Kidney (tissue), 14 donors: ENCODE data around the gene TEX29. TPM values are rescaled to one million over a fixed set of nuclear protein-coding genes. Genes with fewer than 3 reads are reported as not detected.

Experiments used
- DNase-seq, 5 donors: peaks; one replicate each; pipeline ENCODE4 v3.0.0-alpha.2; 2013 to 2020
- FAIRE-seq: peaks from 2 replicates; lab custom pipeline; 2012; peaks lifted over from hg19 to GRCh38; lab: Jason Lieb, UNC
- H3K27ac ChIP-seq, 2 donors: one replicate each; pipeline ENCODE4 v1.7.0; 2013; ENCODE audit warnings: low read depth in 2 of 2, low read length in 2 of 2, inconsistent platforms in 1 of 2
- H3K27me3 ChIP-seq: one replicate; pipeline ENCODE4 v1.7.1; 2013; ENCODE audit warnings: low read length, inconsistent platforms; ENCODE audit not compliant: control insufficient read depth, insufficient read depth
- H3K36me3 ChIP-seq, 3 donors: one replicate each; pipeline versions ENCODE4 v1.7.0 to v1.7.1; 2013; ENCODE audit warnings: low read length in 3 of 3, control low read depth in 1 of 3, inconsistent platforms in 1 of 3; ENCODE audit not compliant: insufficient read depth in 3 of 3, control insufficient read depth in 2 of 3
- H3K4me1 ChIP-seq, 3 donors: one replicate each; pipeline versions ENCODE4 v1.7.0 to v1.7.1; 2013; ENCODE audit warnings: low read length in 3 of 3, inconsistent platforms in 1 of 3, low read depth in 1 of 3; ENCODE audit not compliant: control insufficient read depth in 2 of 3, insufficient read depth in 2 of 3
- H3K4me3 ChIP-seq, 3 donors: one replicate each; pipeline versions ENCODE4 v1.7.0 to v1.8.1; 2013; ENCODE audit warnings: low read length in 3 of 3, control low read depth in 1 of 3, inconsistent platforms in 1 of 3
- H3K9ac ChIP-seq, 3 donors: one replicate each; pipeline versions ENCODE4 v1.7.0 to v1.7.1; 2013; ENCODE audit warnings: low read length in 3 of 3, control low read depth in 1 of 3, inconsistent platforms in 1 of 3
- H3K9me3 ChIP-seq, 3 donors: one replicate each; pipeline versions ENCODE4 v1.7.0 to v1.7.1; 2013; ENCODE audit warnings: low read length in 3 of 3, control low read depth in 1 of 3, inconsistent platforms in 1 of 3; ENCODE audit not compliant: control insufficient read depth in 2 of 3, insufficient read depth in 1 of 3
- intact Hi-C: fragments of 100-400 bp; cut with DNase I; formaldehyde crosslinking; loops from one replicate; pipeline ENCODE4 v1.11.1; 2022
- polyA plus RNA-seq: library from polyadenylated mRNA; stranded (reverse); fragments of 350-450 nt; fragmentation: Illumina TruSeq; extraction: RNeasy Lipid Tissue Mini Kit (QIAGEN cat#74804); gene quantifications from one replicate; pipeline ENCODE4 v1.2.3, GENCODE V29; 2014; ENCODE audit warnings: low read depth, low replicate concordance; ENCODE audit not compliant: insufficient read depth
- total RNA-seq: library from RNA; stranded (reverse); fragmentation: NEBNext Ultra II Directional; extraction: Animal tissue kit (Norgen Biotek cat#: 25700); gene quantifications from one replicate; pipeline ENCODE4 v1.2.1, GENCODE V29; 2021
- TF ChIP-seq, protein P1 (sequence below): IDR thresholded peaks from 3 replicates; pipeline ENCODE4 v1.5.1; 2012; ENCODE audit warnings: mild to moderate bottlenecking, moderate library complexity, borderline replicate concordance; ENCODE audit not compliant: insufficient read depth; ENCODE audit errors: extremely low read depth
- donor health status: control.
- donor health status: control.
- donor health status: control.
- donor health status: control.
- donor health status: control.
- donor health status: DM: yes; HTN: yes; CAD: no.
- donor health status: Normal renal cell carcinoma (clear cell type).

TEX29 gene
- total and polyA plus RNA-seq, 2 donors from 2014 or later, result not detected

DNA sequence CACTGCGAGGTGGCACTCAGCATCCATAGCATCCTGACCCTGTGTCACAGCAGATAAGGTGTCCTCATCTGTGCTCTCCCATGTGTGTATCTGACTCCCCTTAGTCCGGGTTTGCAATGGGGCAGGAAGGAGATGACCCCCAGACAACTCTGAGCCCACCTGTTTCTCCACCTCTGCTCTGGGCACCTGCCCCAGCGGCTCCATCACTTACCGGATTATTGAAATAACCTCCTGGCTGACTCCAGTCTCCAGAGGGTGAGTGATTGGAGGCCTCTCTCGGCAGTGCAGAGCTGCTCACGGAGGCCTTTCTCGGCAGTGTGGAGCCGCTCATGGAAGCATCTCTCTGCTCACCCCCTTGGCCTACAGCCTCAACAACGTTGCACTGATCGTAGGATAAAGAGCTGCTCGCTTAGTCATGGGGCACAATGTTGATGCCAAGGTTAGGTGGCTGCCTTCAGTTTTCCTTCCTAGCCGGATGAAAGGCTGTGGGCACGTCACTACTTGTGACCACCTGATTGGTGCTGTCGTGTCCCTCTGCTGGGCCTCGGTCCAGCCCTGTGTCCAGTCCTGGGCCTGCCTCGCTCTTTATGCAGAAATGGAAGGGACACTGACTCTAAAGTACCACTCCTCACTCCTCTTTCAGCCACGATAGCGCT, 67.6 kb downstream of the TEX29 start:
- TF ChIP-seq, protein P1, sequence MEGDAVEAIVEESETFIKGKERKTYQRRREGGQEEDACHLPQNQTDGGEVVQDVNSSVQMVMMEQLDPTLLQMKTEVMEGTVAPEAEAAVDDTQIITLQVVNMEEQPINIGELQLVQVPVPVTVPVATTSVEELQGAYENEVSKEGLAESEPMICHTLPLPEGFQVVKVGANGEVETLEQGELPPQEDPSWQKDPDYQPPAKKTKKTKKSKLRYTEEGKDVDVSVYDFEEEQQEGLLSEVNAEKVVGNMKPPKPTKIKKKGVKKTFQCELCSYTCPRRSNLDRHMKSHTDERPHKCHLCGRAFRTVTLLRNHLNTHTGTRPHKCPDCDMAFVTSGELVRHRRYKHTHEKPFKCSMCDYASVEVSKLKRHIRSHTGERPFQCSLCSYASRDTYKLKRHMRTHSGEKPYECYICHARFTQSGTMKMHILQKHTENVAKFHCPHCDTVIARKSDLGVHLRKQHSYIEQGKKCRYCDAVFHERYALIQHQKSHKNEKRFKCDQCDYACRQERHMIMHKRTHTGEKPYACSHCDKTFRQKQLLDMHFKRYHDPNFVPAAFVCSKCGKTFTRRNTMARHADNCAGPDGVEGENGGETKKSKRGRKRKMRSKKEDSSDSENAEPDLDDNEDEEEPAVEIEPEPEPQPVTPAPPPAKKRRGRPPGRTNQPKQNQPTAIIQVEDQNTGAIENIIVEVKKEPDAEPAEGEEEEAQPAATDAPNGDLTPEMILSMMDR, result no peak
- Histone ChIP-seq H3K27ac (no peak overlapping the region), H3K27me3 (no peaks in the 10 kb centered on the region), H3K9me3 (no peaks in the 10 kb centered on the region), H3K36me3 (no peaks in the 10 kb centered on the region), H3K4me1 (no peaks in the 10 kb centered on the region), H3K4me3 (no peak overlapping the region), H3K9ac (no peak overlapping the region)
- FAIRE-seq, result no peak
- no peak for DNase-seq
- intact Hi-C loops, result no loop called here

DNA sequence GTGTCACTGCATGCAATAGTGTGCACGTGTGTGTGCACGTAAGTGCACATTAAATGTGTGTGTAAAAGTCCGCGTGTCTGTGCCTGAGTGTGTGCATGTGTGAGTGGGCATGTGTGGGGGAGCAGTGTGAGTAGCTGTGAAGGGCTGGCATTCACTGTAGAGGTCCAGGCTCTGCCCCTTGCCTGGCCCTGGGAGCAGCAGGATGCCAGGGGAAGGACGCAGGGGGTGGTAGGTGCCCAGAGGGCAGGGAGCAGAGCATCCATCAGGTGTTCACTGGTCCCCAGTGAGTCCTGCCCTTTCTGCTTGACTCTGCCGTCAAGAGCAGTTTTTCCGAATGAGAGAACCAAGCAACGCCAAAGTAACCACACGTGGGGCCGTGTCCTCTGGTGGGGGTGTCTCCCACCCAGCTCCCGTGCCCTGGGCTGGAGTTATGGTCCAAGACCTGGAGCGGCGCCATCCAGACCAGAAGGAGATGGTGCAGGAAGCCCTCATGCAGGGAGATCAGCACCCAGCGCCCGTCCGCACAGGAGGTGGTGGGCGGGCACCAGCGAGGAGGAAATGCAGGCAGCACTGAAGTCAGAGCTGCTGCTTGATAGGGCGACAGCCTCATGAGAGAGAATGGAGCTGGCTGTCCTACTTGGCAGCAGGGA, 68.5 kb downstream of the TEX29 start:
- Histone ChIP-seq H3K9ac (no peak overlapping the region), H3K4me3 (no peak overlapping the region), H3K4me1 (no peaks in the 10 kb centered on the region), H3K9me3 (no peaks in the 10 kb centered on the region), H3K27me3 (no peaks in the 10 kb centered on the region), H3K36me3 (no peaks in the 10 kb centered on the region), H3K27ac (no peak overlapping the region)
- intact Hi-C loops, result no loop called here
- TF ChIP-seq, protein P1, result no peak
- no peak for DNase-seq
- FAIRE-seq, result no peak

DNA sequence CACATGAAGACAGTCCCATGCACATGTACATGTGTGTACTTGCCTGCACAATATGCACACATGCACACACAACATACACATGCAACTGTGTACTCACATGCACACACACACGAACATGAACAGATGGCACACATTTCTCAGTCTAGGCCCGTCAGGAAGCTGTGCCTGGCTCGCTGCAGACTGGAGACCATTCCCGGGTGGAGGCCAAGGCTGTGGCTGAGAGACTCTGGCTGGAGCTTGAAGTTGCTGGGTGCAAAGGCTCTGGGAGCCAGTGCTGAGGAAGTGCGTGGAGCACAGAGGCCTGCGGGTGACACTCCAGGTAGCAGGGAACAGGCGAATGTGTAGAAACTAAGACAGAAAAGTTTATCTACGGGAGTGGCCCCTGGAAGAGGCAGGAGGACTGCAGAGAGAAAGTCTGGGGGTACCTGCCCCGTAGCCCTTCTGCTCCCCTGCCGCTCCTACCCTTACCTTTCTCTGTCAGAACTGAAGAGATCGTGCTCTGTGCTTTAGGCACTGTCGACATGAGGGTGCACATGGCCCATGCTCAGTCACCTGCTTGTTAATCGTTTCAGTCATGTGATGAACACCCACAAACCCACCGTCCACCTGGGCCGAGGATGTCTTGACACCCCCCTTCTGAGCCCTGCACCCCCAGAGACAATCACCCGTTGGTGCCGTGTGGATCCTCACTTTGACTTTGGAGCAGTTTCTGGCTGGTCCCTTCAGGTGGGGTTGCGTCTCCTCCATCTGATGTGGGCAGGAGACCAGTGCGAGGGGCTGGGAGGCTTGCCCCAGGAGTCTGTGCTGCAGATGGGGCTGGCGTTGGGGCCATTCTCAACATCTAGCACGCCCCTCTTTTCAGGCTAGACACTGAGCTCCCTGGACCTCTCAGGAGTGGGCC, 69.4 kb downstream of the TEX29 start:
- Histone ChIP-seq H3K9me3 (no peaks in the 10 kb centered on the region), H3K27me3 (no peaks in the 10 kb centered on the region), H3K27ac (no peak overlapping the region), H3K9ac (no peak overlapping the region), H3K4me1 (no peaks in the 10 kb centered on the region), H3K4me3 (peak overlapping the region in 1 of 3 donors; percentile 21), H3K36me3 (no peaks in the 10 kb centered on the region)
- FAIRE-seq, result no peak
- DNase-seq, result peak in 1 of 5 donors; percentile 19
- intact Hi-C loops, result no loop called here
- TF ChIP-seq, protein P1, result no peak
